Measurements from ENCODE around the gene OTUD1. TPM values are rescaled to one million over a fixed set of nuclear protein-coding genes. Genes with fewer than 3 reads are reported as not detected.
A peak's percentile ranks its signal among the peaks of the same experiment; 100 is the strongest.

The OTUD1 gene
- total RNA-seq, 4 donors from 2014 or later = 12.3 to 18.0 (median 16.9) TPM

- in situ Hi-C loops (cut with MboI; ENCODE audit: low pct_ligation_motif_present in 1 of 4, low pct_unique_long_range_greater_than_20kb in 1 of 4, low sequenced_read_pairs in 3 of 4) = no loop called here
- WGBS, 2 donors (ENCODE audit: low coverage in 1 of 2) = 67 to 75% methylated on average over 1 of the region's 1 CpG
- H3K4me1 ChIP-seq = peaks cover 0 to 3% (median 0%) of the 10 kb centered on the region in 4 donors
These were observed 17.5 kb upstream of the OTUD1 start for GRCh38 chr10:23421397-23421796.

GRCh38 chr10:23422003-23422411, 16.9 kb upstream of the OTUD1 start:
- Histone ChIP-seq H3K4me1 (peaks cover 0 to 3% (median 0%) of the 10 kb centered on the region in 4 donors), H3K27ac (no peak overlapping the region), H3K4me3 (no peak overlapping the region), H3K9me3 (no peaks in the 10 kb centered on the region), H3K27me3 (no peaks in the 10 kb centered on the region), H3K36me3 (no peaks in the 10 kb centered on the region)
- 9 to 32% methylated on average over 1 to 2 of the region's 2 CpGs for WGBS, 2 donors (ENCODE audit: low coverage in 1 of 2)
- DNase-seq = no peak
- no peak for TF ChIP-seq EP300 (IDR thresholded peaks at IDR 0.05; ENCODE audit: low read depth)
- no peak for TF ChIP-seq POLR2AphosphoS5 (IDR thresholded peaks at IDR 0.05)
- TF ChIP-seq POLR2A (IDR thresholded peaks at IDR 0.05) = no peak
- no peak for TF ChIP-seq CTCF (IDR thresholded peaks at IDR 0.05)
- intact Hi-C loops (cut with DNase I; ENCODE audit: low total_unique reads) = no loop called here
- in situ Hi-C loops (cut with MboI; ENCODE audit: low pct_ligation_motif_present in 1 of 4, low pct_unique_long_range_greater_than_20kb in 1 of 4, low sequenced_read_pairs in 3 of 4) = no loop called here

More at GRCh38 chr10:23421397-23421796, 17.5 kb upstream of the OTUD1 start:
- DNase-seq = no peak
- H3K27me3 ChIP-seq = no peaks in the 10 kb centered on the region
- no peaks in the 10 kb centered on the region for H3K9me3 ChIP-seq
- intact Hi-C loops (cut with DNase I; ENCODE audit: low total_unique reads) = no loop called here
- no peak overlapping the region for H3K4me3 ChIP-seq
- H3K27ac ChIP-seq = no peak overlapping the region
- no peak for TF ChIP-seq EP300 (IDR thresholded peaks at IDR 0.05; ENCODE audit: low read depth)
- TF ChIP-seq POLR2A (IDR thresholded peaks at IDR 0.05) = no peak
- TF ChIP-seq CTCF (IDR thresholded peaks at IDR 0.05) = no peak
- no peak for TF ChIP-seq POLR2AphosphoS5 (IDR thresholded peaks at IDR 0.05)
- H3K36me3 ChIP-seq = no peaks in the 10 kb centered on the region

GRCh38 chr10:23432166-23432565, 6.7 kb upstream of the OTUD1 start:
- Histone ChIP-seq H3K9me3 (no peaks in the 10 kb centered on the region), H3K36me3 (no peaks in the 10 kb centered on the region), H3K27me3 (no peaks in the 10 kb centered on the region), H3K27ac (peak overlapping the region; percentile 64 to 84 (median 68)), H3K4me1 (peaks cover 0 to 19% (median 7%) of the 10 kb centered on the region in 4 donors), H3K4me3 (no peak overlapping the region)
- WGBS, 2 donors (ENCODE audit: low coverage in 1 of 2) = 42% methylated on average over 1 of the region's 1 CpG; no CpG with 5 or more reads in 1 of the 2 donors
- intact Hi-C loops (cut with DNase I; ENCODE audit: low total_unique reads) (no loop called here), in situ Hi-C loops (cut with MboI; ENCODE audit: low pct_ligation_motif_present in 1 of 4, low pct_unique_long_range_greater_than_20kb in 1 of 4, low sequenced_read_pairs in 3 of 4) (no loop called here)
- DNase-seq = peak; percentile 46
- TF ChIP-seq CTCF (IDR thresholded peaks at IDR 0.05) (no peak), POLR2AphosphoS5 (IDR thresholded peaks at IDR 0.05) (peak in 1 of 3 donors; percentile 25)

- Histone ChIP-seq H3K4me1 (peaks cover 0 to 19% (median 7%) of the 10 kb centered on the region in 4 donors), H3K9me3 (no peaks in the 10 kb centered on the region), H3K27me3 (no peaks in the 10 kb centered on the region), H3K36me3 (no peaks in the 10 kb centered on the region), H3K27ac (peak overlapping the region; percentile 59 to 84 (median 68)), H3K4me3 (no peak overlapping the region)
- intact Hi-C loops (cut with DNase I; ENCODE audit: low total_unique reads) (no loop called here), in situ Hi-C loops (cut with MboI; ENCODE audit: low pct_ligation_motif_present in 1 of 4, low pct_unique_long_range_greater_than_20kb in 1 of 4, low sequenced_read_pairs in 3 of 4) (no loop called here)
- WGBS, 2 donors (ENCODE audit: low coverage in 1 of 2) = 67 to 90% methylated on average over 3 of the region's 3 CpGs
- DNase-seq = no peak
- TF ChIP-seq POLR2AphosphoS5 (IDR thresholded peaks at IDR 0.05) (no peak), CTCF (IDR thresholded peaks at IDR 0.05) (no peak), EP300 (IDR thresholded peaks at IDR 0.05; ENCODE audit: low read depth) (no peak), POLR2A (IDR thresholded peaks at IDR 0.05) (no peak)
These were observed 6.2 kb upstream of the OTUD1 start for GRCh38 chr10:23432639-23433038.

Data from transverse colon (tissue), 4 donors.